SK-N-SH treated with all-trans-retinoic acid at 6 μM for 48 hours (cell line): Measurements from ENCODE around the gene RNF213.

Experiments used
- ATAC-seq: fragments of 200-7000 bp; cut with Tn5 transposase; 3 replicates; pipeline ENCODE4 v1.9.1; 2020; ENCODE audit warnings: mild to moderate bottlenecking, moderate library complexity
- ARNTL ChIP-seq: fragments of 450-650 bp; formaldehyde crosslinking; IDR thresholded peaks from 2 replicates; pipeline ENCODE4 v1.5.0; 2020; ENCODE audit warnings: low read depth, mild to moderate bottlenecking, moderate library complexity, borderline replicate concordance
- BACH2 ChIP-seq: fragments of 250-450 bp; sonication (Bioruptor Pico); IDR thresholded peaks from 2 replicates; pipeline ENCODE4 v1.9.0; 2021; ENCODE audit warnings: mild to moderate bottlenecking, borderline replicate concordance
- CSDC2 ChIP-seq: fragments of 250-450 bp; sonication (Bioruptor Pico); IDR thresholded peaks from 2 replicates; pipeline ENCODE4 v1.5.0; 2020; ENCODE audit warnings: mild to moderate bottlenecking, moderate library complexity
- ESRRG ChIP-seq: fragments of 250-450 bp; sonication (Bioruptor Pico); IDR thresholded peaks from 2 replicates; pipeline ENCODE4 v1.6.1; 2021; ENCODE audit warnings: mild to moderate bottlenecking
- GLIS3 ChIP-seq: fragments of 250-450 bp; sonication (Bioruptor Pico); IDR thresholded peaks from 2 replicates; pipeline ENCODE4 v1.5.0; 2020; ENCODE audit warnings: mild to moderate bottlenecking, moderate library complexity
- ISL1 ChIP-seq: fragments of 250-450 bp; sonication (Bioruptor Pico); IDR thresholded peaks from 2 replicates; pipeline ENCODE4 v2.1.2; 2022; ENCODE audit warnings: mild to moderate bottlenecking, moderate library complexity
- PPARA ChIP-seq: fragments of 250-450 bp; sonication (Bioruptor Pico); IDR thresholded peaks from 2 replicates; pipeline ENCODE4 v1.5.0; 2020; ENCODE audit warnings: mild to moderate bottlenecking, borderline replicate concordance
- RARB ChIP-seq: fragments of 250-450 bp; sonication (Bioruptor Pico); IDR thresholded peaks from 2 replicates; pipeline ENCODE4 v1.8.0; 2021; ENCODE audit warnings: mild to moderate bottlenecking, moderate library complexity
- SNAI2 ChIP-seq: fragments of 250-450 bp; sonication (Bioruptor Pico); IDR thresholded peaks from 2 replicates; pipeline ENCODE4 v1.5.0; 2020; ENCODE audit warnings: mild to moderate bottlenecking, moderate library complexity
- TCF4 ChIP-seq: fragments of 250-450 bp; sonication (Bioruptor Pico); IDR thresholded peaks from 2 replicates; pipeline ENCODE4 v1.8.0; 2021; ENCODE audit warnings: mild to moderate bottlenecking, moderate library complexity, borderline replicate concordance
- TOX ChIP-seq: fragments of 250-450 bp; sonication (Bioruptor Pico); IDR thresholded peaks from 2 replicates; pipeline ENCODE4 v1.8.0; 2021; ENCODE audit warnings: mild to moderate bottlenecking, moderate library complexity, borderline replicate concordance
- ZFP3 ChIP-seq: fragments of 250-450 bp; sonication (Bioruptor Pico); IDR thresholded peaks from 2 replicates; pipeline ENCODE4 v1.5.0; 2020; ENCODE audit warnings: mild to moderate bottlenecking, moderate library complexity
- ZNF70 ChIP-seq: fragments of 450-650 bp; formaldehyde crosslinking; IDR thresholded peaks from 2 replicates; pipeline ENCODE4 v1.5.0; 2020; ENCODE audit warnings: mild to moderate bottlenecking, moderate library complexity
- ZNF8 ChIP-seq: fragments of 450-650 bp; formaldehyde crosslinking; IDR thresholded peaks from 2 replicates; pipeline ENCODE4 v1.5.0; 2020; ENCODE audit warnings: mild to moderate bottlenecking, moderate library complexity
- TF ChIP-seq, protein P1 (sequence below): fragments of 250-450 bp; sonication (Bioruptor Pico); IDR thresholded peaks from 2 replicates; pipeline ENCODE4 v1.5.0; 2020; ENCODE audit warnings: mild to moderate bottlenecking, moderate library complexity
- TF ChIP-seq, protein P2 (sequence below): fragments of 250-450 bp; sonication (Bioruptor Pico); IDR thresholded peaks from 2 replicates; pipeline ENCODE4 v1.5.1; 2020; ENCODE audit warnings: low read depth, mild to moderate bottlenecking, moderate library complexity
- TF ChIP-seq, protein P3 (sequence below): fragments of 250-450 bp; sonication (Bioruptor Pico); IDR thresholded peaks from 2 replicates; pipeline ENCODE4 v1.5.1; 2021; ENCODE audit warnings: mild to moderate bottlenecking, moderate library complexity

The RNF213 gene

DNA sequence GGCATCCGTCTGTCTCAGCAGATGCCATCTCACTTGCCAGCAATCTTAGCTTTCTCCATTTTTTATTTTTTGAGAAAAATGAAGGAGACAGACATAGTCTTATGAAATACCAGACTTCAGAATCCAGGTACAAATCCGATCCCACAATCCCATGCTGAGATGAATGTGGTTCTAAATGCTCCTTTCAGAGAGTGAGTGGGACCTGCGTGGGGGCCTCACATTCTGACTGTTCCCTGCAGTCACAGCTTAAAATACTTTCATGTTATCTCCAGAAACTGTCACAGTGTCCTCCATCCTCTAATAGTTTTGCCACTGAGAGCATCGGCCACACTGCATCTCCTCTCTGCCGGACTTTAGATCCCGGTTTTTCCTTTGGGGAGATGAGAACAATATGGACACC, 119.4 kb downstream of the RNF213 start:
- ATAC-seq, result no peak
- TF ChIP-seq ZNF70 (CRISPR knock-in tag) (no peak), ZNF8 (no peak), TOX (no peak), ISL1 (CRISPR knock-in tag) (no peak)
- TF ChIP-seq, protein P1, sequence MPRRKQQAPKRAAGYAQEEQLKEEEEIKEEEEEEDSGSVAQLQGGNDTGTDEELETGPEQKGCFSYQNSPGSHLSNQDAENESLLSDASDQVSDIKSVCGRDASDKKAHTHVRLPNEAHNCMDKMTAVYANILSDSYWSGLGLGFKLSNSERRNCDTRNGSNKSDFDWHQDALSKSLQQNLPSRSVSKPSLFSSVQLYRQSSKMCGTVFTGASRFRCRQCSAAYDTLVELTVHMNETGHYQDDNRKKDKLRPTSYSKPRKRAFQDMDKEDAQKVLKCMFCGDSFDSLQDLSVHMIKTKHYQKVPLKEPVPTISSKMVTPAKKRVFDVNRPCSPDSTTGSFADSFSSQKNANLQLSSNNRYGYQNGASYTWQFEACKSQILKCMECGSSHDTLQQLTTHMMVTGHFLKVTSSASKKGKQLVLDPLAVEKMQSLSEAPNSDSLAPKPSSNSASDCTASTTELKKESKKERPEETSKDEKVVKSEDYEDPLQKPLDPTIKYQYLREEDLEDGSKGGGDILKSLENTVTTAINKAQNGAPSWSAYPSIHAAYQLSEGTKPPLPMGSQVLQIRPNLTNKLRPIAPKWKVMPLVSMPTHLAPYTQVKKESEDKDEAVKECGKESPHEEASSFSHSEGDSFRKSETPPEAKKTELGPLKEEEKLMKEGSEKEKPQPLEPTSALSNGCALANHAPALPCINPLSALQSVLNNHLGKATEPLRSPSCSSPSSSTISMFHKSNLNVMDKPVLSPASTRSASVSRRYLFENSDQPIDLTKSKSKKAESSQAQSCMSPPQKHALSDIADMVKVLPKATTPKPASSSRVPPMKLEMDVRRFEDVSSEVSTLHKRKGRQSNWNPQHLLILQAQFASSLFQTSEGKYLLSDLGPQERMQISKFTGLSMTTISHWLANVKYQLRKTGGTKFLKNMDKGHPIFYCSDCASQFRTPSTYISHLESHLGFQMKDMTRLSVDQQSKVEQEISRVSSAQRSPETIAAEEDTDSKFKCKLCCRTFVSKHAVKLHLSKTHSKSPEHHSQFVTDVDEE (CRISPR knock-in tag), result no peak
- TF ChIP-seq, all 23 proteins: peak for 0

DNA sequence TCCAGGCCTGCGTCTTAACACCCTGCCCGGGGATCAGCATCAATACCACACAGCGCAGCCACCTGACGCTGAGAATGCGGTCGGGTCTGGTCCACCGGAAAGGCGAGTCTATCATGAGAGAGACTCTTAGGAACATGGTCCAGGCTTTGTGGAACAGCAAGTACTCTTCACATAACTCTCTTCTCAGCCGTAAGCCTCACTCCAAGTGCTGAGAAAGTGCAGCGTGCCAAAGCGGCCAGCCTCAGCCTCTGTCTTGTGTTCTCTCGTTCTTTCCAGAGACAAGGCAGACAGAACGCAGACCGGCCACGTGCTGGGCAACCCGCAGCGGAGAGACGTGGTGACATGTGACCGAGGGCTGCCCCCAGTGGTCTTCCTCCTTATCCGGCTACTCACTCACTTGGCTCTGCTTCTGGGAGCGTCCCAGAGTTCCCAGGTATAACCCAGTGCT, 119.9 kb downstream of the RNF213 start:
- no peak for ATAC-seq

GRCh38 chr17:80381416-80381923, 120.8 kb downstream of the RNF213 start:
- no peak for ATAC-seq
- no peak for TF ChIP-seq SNAI2 (CRISPR knock-in tag)
- TF ChIP-seq RARB (CRISPR knock-in tag), result no peak
- TF ChIP-seq, protein P2, sequence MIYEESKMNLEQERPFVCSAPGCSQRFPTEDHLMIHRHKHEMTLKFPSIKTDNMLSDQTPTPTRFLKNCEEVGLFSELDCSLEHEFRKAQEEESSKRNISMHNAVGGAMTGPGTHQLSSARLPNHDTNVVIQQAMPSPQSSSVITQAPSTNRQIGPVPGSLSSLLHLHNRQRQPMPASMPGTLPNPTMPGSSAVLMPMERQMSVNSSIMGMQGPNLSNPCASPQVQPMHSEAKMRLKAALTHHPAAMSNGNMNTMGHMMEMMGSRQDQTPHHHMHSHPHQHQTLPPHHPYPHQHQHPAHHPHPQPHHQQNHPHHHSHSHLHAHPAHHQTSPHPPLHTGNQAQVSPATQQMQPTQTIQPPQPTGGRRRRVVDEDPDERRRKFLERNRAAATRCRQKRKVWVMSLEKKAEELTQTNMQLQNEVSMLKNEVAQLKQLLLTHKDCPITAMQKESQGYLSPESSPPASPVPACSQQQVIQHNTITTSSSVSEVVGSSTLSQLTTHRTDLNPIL, result no peak
- no peak for TF ChIP-seq TCF4 (CRISPR knock-in tag)
- TF ChIP-seq ZFP3, result no peak
- TF ChIP-seq CSDC2 (CRISPR knock-in tag), result no peak
- TF ChIP-seq, protein P3, sequence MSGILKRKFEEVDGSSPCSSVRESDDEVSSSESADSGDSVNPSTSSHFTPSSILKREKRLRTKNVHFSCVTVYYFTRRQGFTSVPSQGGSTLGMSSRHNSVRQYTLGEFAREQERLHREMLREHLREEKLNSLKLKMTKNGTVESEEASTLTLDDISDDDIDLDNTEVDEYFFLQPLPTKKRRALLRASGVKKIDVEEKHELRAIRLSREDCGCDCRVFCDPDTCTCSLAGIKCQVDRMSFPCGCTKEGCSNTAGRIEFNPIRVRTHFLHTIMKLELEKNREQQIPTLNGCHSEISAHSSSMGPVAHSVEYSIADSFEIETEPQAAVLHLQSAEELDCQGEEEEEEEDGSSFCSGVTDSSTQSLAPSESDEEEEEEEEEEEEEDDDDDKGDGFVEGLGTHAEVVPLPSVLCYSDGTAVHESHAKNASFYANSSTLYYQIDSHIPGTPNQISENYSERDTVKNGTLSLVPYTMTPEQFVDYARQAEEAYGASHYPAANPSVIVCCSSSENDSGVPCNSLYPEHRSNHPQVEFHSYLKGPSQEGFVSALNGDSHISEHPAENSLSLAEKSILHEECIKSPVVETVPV (CRISPR knock-in tag), result no peak
- no peak for TF ChIP-seq GLIS3 (CRISPR knock-in tag)
- no peak for TF ChIP-seq ARNTL (CRISPR knock-in tag)
- TF ChIP-seq PPARA (CRISPR knock-in tag), result no peak
- TF ChIP-seq ESRRG (CRISPR knock-in tag), result no peak
- no peak for TF ChIP-seq TOX
- TF ChIP-seq, protein P1 (CRISPR knock-in tag), result no peak
- TF ChIP-seq, all 23 proteins: peak for 0

More for the DNA sequence above, 119.9 kb downstream of the RNF213 start:
- no peak for TF ChIP-seq BACH2
- TF ChIP-seq ZFP3, result no peak
- TF ChIP-seq, protein P2, result no peak
- TF ChIP-seq, protein P1 (CRISPR knock-in tag), result no peak
- no peak for TF ChIP-seq ESRRG (CRISPR knock-in tag)
- no peak for TF ChIP-seq TOX
- TF ChIP-seq, protein P3 (CRISPR knock-in tag), result no peak
- no peak for TF ChIP-seq CSDC2 (CRISPR knock-in tag)
- no peak for TF ChIP-seq ARNTL (CRISPR knock-in tag)
- no peak for TF ChIP-seq SNAI2 (CRISPR knock-in tag)
- no peak for TF ChIP-seq GLIS3 (CRISPR knock-in tag)
- TF ChIP-seq, all 23 proteins: peak for 0
